Limb (tissue), 2 donors: ENCODE measurements around the gene DUOX1.

Experiments
- DNase-seq, 2 donors: peaks; one replicate each; pipeline ENCODE4 v3.0.0-alpha.2; 2016; ENCODE audit errors: extremely low spot score in 2 of 2

DUOX1 gene

GRCh38 chr15:45106002-45106790 is 23.6 kb upstream of the DUOX1 start:
- no peak for DNase-seq

GRCh38 chr15:45107941-45108630 is 21.7 kb upstream of the DUOX1 start:
- no peak for DNase-seq

DNA sequence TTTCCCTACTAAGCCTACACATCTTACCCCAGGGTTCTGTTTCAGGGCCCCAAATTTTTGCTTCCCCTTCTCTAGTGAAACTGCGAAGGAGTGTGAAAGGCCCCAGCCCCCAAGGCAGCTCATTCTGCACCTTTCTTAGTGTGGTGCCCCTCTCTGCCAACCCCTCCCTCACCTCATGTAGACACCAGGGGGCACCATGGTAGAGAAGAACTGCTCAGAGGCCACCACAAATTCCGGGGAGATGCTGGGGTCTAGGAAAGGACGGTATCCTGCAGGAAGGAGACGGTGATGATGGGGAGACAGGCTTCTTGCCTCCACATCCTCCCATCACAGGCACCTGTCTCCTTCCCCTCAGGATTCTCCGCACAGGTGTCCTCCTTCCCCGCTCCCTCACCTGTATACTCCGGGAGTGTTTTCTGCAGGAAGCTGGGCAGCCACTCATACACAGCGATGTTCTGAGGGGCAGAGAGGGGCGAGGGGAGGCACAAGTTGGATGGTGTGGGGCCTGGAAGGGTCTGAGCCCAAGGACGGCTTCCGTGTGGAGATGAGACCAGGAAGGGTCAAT is 19.5 kb upstream of the DUOX1 start:
- no peak for DNase-seq

DNA sequence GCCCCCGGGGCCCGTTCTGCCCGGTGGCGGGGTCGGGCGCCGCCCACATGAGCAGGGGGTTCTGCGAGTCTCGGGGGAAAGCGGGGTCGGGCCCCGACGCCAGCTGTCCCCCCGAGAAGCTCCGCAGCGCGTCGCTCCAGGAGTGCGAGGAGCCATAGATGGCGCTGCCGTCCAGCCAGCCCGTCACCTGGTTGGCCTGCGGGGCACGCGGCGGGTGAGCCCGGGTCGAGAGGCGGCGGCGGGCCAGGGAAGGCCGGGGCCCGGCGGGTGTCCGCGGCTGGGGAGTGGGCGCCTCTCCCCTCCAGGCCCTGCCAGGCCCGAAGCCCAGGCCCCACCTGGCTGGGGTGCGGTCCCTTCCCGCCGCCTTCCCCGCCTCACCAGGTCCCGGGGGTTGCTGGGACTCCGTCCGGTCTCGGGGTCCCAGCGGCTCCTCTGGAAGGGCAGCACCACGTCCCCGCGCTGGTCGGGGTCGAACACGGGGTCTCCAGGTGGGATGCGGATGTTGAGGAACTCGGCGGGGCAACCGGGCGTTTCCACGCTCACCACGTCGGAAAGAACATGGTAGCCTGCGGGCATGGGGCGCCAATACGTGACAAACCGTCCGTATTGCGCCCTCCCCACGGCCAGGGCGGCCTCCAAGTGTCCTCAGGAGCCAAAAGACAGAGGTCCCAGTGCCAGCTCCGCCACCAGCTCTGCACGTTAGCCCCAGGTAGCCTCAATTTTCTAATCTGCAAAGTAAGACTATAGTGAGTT is 18.2 kb upstream of the DUOX1 start:
- DNase-seq: no peak

GRCh38 chr15:45112143-45112590 is 17.6 kb upstream of the DUOX1 start:
- DNase-seq: no peak

GRCh38 chr15:45112591-45113379 is 17.0 kb upstream of the DUOX1 start:
- no peak for DNase-seq

DNA sequence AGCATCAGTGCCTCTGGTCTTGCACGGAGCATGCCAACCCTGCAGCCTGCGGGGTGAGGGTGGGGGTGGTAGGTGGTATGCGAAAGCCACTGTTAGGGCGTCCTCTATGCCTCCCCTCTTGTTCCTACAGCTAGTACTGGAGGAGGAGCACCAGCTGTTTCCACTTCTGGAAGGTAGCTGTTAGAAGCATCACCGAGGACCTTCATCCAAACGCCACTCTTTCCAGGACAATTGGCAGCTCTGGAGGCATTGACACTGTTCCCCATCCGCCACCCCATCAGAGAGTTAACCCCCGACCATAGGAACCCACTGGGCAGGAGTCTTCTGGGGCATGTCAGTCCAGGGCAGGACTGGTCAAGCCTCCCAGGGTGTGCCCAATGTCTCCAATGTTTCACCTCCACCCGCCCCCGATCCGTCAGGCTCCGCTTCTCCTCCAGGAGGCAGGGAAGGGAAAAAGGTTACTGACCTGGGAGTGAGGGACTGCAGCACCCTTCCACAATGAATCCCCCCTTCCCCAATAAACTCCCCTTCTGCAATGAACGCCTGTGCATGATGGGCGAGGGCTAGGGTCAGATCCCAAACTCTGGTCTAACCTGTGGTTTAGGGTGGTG is 16.3 kb upstream of the DUOX1 start:
- DNase-seq: no peak

GRCh38 chr15:45114076-45114750 is 15.6 kb upstream of the DUOX1 start, which contains the start of the genes DUOX2 and DUOXA2:
DUOX2 (minus strand) TSS chr15:45114172; CDS start chr15:45113411, 761 bp downstream.
DUOXA2 (plus strand) TSS chr15:45114326; CDS start chr15:45114606, 280 bp downstream.
- DNase-seq: no peak

GRCh38 chr15:45114751-45115085 is 15.1 kb upstream of the DUOX1 start:
- DNase-seq: no peak

DNA sequence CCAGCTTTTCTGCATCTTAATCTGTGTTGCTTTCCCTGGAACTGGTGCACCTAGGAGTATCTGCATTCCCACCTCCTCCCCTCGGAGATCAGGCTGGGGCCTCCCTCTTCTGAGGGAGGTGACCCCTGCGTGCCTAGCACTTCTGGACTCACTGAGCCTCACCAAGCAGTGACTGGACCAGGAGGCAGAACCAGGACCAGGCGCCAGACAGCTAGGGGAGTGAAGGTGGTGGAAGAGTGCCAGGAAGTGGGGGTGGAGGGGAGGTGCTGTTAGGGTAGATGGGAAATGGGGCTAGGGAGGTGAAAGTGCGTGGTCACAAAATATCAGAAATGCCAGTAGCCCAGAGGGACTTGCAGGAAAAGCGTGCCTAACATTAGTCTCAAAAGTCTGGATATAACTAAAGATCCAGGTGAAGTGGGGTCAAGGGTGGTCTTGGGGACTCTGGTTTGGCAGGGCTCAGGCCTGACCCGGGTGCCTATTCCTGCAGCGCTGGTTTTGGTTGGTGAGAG is 14.4 kb upstream of the DUOX1 start:
- no peak for DNase-seq

- no peak for DNase-seq
These were observed 13.8 kb upstream of the DUOX1 start for GRCh38 chr15:45116006-45116481.

- DNase-seq: no peak
These were observed 13.1 kb upstream of the DUOX1 start for GRCh38 chr15:45116482-45117307.

DNA sequence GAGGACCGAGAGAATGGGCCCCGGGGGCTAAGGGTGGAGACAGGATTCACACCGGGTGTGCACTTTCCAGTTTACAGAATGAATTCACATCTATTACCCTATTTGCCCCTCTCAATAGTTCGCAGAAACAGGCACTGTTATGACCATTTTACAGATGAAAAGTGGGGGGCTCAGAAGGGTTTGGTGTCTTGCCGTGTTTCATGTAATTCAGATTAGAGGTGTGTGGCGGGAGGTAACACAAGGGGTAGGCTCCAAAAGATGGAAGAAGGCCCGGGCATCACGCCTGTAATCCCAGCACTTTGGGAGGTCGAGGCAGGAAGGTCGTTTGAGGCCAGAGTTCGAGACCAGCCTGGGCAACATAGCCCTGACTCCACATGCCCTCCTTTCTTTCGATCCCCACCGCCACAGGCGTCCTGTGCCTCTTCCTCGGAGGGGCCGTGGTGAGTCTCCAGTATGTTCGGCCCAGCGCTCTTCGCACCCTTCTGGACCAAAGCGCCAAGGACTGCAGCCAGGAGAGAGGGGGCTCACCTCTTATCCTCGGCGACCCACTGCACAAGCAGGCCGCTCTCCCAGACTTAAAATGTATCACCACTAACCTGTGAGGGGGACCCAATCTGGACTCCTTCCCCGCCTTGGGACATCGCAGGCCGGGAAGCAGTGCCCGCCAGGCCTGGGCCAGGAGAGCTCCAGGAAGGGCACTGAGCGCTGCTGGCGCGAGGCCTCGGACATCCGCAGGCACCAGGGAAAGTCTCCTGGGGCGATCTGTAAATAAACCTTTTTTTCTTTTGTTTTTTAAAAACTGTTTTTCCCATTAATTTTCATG is 12.3 kb upstream of the DUOX1 start:
- DNase-seq: no peak

- peak; percentile 91 to 92 for DNase-seq
These were observed 11.6 kb upstream of the DUOX1 start for GRCh38 chr15:45118131-45118588.

DNA sequence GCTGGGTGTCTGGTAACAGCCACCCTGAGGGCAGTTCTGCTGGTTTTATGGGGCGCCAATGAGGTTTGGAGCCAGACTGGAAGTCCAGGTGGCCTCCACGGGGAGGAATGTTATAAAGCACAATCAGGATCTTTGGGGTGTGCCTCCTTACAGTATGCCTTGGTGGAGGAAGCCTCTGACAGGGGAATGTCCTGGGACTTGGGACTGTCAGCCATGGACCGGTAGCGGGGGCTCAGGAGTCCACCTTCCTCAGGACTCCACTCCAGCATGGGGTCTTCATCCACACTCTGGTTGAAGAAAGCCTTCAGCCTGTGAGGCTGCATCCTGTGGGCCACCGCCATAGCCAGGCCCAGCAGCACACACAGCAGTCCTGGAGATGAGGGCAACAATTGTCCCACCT is 10.8 kb upstream of the DUOX1 start:
- DNase-seq: no peak

- no peak for DNase-seq
These were observed 9.5 kb upstream of the DUOX1 start for GRCh38 chr15:45120081-45120972.

- DNase-seq: no peak
These were observed 8.8 kb upstream of the DUOX1 start for GRCh38 chr15:45121020-45121419.
